ENCODE measurements around the gene DAPK1.

Gene DAPK1

GRCh38 chr9:87681271-87682061 is 183.8 kb downstream of the DAPK1 start:
- Histone ChIP-seq H3K27ac (ENCODE audit: low read depth, low read length) (no peak overlapping the region), H3K4me1 (ENCODE audit: control insufficient read depth, insufficient read depth, low read length) (peaks cover 19% of the 10 kb centered on the region), H3K27me3 (ENCODE audit: control insufficient read depth, insufficient read depth, low read length) (no peaks in the 10 kb centered on the region), H3K4me3 (ENCODE audit: low read length) (no peak overlapping the region), H3K9ac (ENCODE audit: low read length) (no peak overlapping the region), H3K36me3 (ENCODE audit: control insufficient read depth, insufficient read depth, low read length) (peaks cover 12% of the 10 kb centered on the region)

GRCh38 chr9:87682085-87682484 is 184.4 kb downstream of the DAPK1 start:
- no peak overlapping the region for H3K9ac ChIP-seq (ENCODE audit: low read length)
- H3K4me3 ChIP-seq (ENCODE audit: low read length): no peak overlapping the region
- H3K27me3 ChIP-seq (ENCODE audit: control insufficient read depth, insufficient read depth, low read length): no peaks in the 10 kb centered on the region
- peaks cover 14% of the 10 kb centered on the region for H3K4me1 ChIP-seq (ENCODE audit: control insufficient read depth, insufficient read depth, low read length)
- H3K36me3 ChIP-seq (ENCODE audit: control insufficient read depth, insufficient read depth, low read length): peaks cover 12% of the 10 kb centered on the region
- H3K27ac ChIP-seq (ENCODE audit: low read depth, low read length): no peak overlapping the region

DNA sequence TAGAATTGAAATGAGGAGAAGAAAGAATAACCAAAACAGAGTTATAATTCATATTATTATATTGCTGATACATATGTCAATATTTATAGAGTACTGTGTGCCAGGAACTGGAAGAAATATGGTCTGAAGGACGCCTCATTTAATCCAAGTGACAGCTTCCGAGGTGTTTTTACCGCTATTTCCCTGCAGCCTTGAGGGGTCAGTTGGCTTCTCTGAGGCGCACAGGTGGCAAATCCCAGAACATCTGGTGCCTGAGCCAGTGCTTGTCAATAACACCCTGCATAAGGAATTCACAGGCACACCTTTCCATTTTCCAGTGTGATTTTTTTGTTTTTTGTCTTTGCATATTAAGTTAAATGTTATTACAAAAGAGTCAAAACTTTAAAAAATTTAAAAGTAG is 185.0 kb downstream of the DAPK1 start:
- Histone ChIP-seq H3K4me1 (ENCODE audit: control insufficient read depth, insufficient read depth, low read length) (peaks cover 11% of the 10 kb centered on the region), H3K4me3 (ENCODE audit: low read length) (no peak overlapping the region), H3K36me3 (ENCODE audit: control insufficient read depth, insufficient read depth, low read length) (peaks cover 12% of the 10 kb centered on the region), H3K9ac (ENCODE audit: low read length) (no peak overlapping the region), H3K27me3 (ENCODE audit: control insufficient read depth, insufficient read depth, low read length) (no peaks in the 10 kb centered on the region), H3K27ac (ENCODE audit: low read depth, low read length) (no peak overlapping the region)

- Histone ChIP-seq H3K4me1 (ENCODE audit: control insufficient read depth, insufficient read depth, low read length) (peaks cover 11% of the 10 kb centered on the region), H3K27ac (ENCODE audit: low read depth, low read length) (no peak overlapping the region), H3K27me3 (ENCODE audit: control insufficient read depth, insufficient read depth, low read length) (no peaks in the 10 kb centered on the region), H3K36me3 (ENCODE audit: control insufficient read depth, insufficient read depth, low read length) (peaks cover 12% of the 10 kb centered on the region), H3K9ac (ENCODE audit: low read length) (no peak overlapping the region), H3K4me3 (ENCODE audit: low read length) (no peak overlapping the region)
Observed at GRCh38 chr9:87683751-87684626, 186.3 kb downstream of the DAPK1 start.

- peaks cover 12% of the 10 kb centered on the region for H3K36me3 ChIP-seq (ENCODE audit: control insufficient read depth, insufficient read depth, low read length)
- H3K9ac ChIP-seq (ENCODE audit: low read length): no peak overlapping the region
- no peak overlapping the region for H3K27ac ChIP-seq (ENCODE audit: low read depth, low read length)
- peaks cover 11% of the 10 kb centered on the region for H3K4me1 ChIP-seq (ENCODE audit: control insufficient read depth, insufficient read depth, low read length)
- no peak overlapping the region for H3K4me3 ChIP-seq (ENCODE audit: low read length)
- no peaks in the 10 kb centered on the region for H3K27me3 ChIP-seq (ENCODE audit: control insufficient read depth, insufficient read depth, low read length)
Observed at GRCh38 chr9:87684627-87685219, 187.1 kb downstream of the DAPK1 start.

DNA sequence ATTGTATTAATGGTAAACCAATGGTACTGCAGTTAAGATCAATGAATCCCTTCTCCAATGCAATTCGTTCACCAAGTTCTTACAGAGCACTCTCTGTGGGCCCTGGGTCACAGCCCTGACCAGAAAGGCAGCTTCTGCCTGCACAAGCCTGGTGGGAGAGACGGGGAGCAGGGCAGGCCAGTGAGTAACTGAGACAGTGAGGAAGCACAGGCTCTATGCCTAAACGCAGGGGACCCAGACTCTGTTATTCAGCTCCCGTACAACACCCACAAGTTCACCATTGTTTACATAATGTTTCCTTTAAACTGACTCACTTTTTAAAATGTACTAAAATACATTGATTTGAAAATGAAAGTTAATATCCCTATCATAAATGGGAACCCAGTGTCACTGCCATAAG is 187.8 kb downstream of the DAPK1 start:
- H3K36me3 ChIP-seq (ENCODE audit: control insufficient read depth, insufficient read depth, low read length): peaks cover 12% of the 10 kb centered on the region

DNA sequence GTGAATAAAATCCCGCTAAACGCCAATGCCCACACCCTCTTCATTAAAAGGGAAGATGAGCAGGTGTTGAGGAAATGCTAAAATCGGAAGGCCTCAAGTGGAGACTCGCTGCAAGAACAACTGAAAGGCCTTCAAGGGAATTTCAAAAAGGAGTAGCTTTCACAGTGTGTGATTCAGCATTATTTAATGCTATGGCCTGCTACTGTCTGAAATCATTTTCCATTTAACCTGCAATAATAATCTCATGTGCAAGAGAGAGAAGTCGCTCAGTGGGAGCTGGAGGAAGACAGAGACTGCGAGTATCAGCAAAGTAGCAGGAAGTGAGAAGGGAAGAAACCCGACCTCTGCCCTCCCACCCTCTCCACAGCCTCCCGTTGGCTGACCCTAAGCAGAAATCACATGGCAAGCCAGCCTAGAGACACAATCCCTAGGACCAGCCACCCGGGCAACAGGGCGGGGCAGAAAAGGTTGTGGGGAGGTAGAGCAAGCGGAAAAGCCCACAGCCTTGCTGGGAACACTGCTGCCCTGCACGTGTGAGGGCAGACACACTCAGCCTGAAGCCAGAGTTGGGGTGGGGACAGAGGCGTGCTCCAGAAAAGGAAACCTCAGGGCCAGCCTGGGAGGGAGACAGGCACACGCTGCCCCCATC is 188.3 kb downstream of the DAPK1 start:
- no peak overlapping the region for H3K9ac ChIP-seq (ENCODE audit: low read length)
- H3K36me3 ChIP-seq (ENCODE audit: control insufficient read depth, insufficient read depth, low read length): peaks cover 12% of the 10 kb centered on the region
- peak overlapping the region; percentile 57 for H3K27ac ChIP-seq (ENCODE audit: low read depth, low read length)

More for the DNA sequence above, 187.8 kb downstream of the DAPK1 start:
- H3K4me3 ChIP-seq (ENCODE audit: low read length): no peak overlapping the region
- H3K9ac ChIP-seq (ENCODE audit: low read length): no peak overlapping the region
- H3K4me1 ChIP-seq (ENCODE audit: control insufficient read depth, insufficient read depth, low read length): peaks cover 11% of the 10 kb centered on the region
- no peaks in the 10 kb centered on the region for H3K27me3 ChIP-seq (ENCODE audit: control insufficient read depth, insufficient read depth, low read length)
- H3K27ac ChIP-seq (ENCODE audit: low read depth, low read length): peak overlapping the region; percentile 60

DNA sequence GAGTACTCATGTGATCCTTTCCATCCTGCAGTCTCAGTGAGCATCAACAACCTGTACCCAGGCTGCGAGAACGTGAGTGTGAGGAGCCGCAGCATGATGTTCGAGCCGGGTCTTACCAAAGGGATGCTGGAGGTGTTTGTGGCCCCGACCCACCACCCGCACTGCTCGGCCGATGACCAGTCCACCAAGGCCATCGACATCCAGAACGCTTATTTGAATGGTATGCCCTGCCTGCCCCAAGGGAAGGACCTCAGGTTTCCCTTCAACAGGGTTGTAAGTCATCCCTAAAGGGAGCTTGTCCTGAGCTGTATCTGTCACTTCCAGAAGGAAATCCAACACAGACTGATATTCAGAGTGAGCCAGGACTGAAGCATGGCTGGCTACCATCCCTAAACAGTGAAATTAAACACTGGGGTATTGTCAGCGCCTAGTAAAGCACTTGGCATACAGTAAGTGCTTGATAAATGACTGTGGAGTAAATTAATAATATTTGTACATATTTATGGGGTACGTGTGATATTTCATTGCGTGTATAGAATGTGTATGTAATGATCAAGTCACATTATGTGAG is 188.9 kb downstream of the DAPK1 start:
- Histone ChIP-seq H3K36me3 (ENCODE audit: control insufficient read depth, insufficient read depth, low read length) (peaks cover 9% of the 10 kb centered on the region), H3K4me3 (ENCODE audit: low read length) (no peak overlapping the region), H3K27ac (ENCODE audit: low read depth, low read length) (peak overlapping the region; percentile 57), H3K4me1 (ENCODE audit: control insufficient read depth, insufficient read depth, low read length) (peaks cover 11% of the 10 kb centered on the region), H3K27me3 (ENCODE audit: control insufficient read depth, insufficient read depth, low read length) (no peaks in the 10 kb centered on the region), H3K9ac (ENCODE audit: low read length) (no peak overlapping the region)

More for the DNA sequence above, 188.3 kb downstream of the DAPK1 start:
- H3K4me3 ChIP-seq (ENCODE audit: low read length): no peak overlapping the region
- H3K27me3 ChIP-seq (ENCODE audit: control insufficient read depth, insufficient read depth, low read length): no peaks in the 10 kb centered on the region
- H3K4me1 ChIP-seq (ENCODE audit: control insufficient read depth, insufficient read depth, low read length): peaks cover 11% of the 10 kb centered on the region

- Histone ChIP-seq H3K4me1 (ENCODE audit: control insufficient read depth, insufficient read depth, low read length) (peaks cover 11% of the 10 kb centered on the region), H3K36me3 (ENCODE audit: control insufficient read depth, insufficient read depth, low read length) (peaks cover 3% of the 10 kb centered on the region), H3K4me3 (ENCODE audit: low read length) (no peak overlapping the region), H3K27ac (ENCODE audit: low read depth, low read length) (peak overlapping the region; percentile 57), H3K9ac (ENCODE audit: low read length) (no peak overlapping the region), H3K27me3 (ENCODE audit: control insufficient read depth, insufficient read depth, low read length) (no peaks in the 10 kb centered on the region)
Observed at GRCh38 chr9:87687207-87687606, 189.5 kb downstream of the DAPK1 start.

DNA sequence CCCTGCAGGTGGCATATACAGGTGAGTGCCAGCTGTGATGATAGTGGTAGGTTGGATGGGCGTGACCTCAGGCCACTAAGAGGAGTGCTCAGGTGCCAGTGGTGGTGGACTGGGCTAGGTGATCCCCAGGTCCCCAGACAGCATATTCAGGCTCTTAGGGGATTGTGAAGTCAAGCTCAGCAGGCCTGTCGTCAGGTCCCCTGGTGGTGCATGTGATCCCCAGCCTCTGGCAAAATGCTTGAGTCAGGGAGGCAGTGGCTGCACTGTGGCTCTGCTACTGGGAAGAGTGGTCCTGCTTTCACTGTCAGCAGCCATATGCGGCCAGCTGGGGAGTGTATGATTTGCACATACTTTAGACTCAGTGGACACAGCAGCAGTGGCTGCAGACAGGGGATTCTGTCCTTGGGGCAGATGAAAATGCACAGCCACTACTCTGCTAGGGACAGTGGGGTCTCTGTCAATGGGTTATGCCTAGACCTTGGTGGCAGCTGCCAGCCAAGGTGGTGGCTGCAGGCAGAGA is 196.6 kb downstream of the DAPK1 start:
- H3K27me3 ChIP-seq (ENCODE audit: control insufficient read depth, insufficient read depth, low read length): no peaks in the 10 kb centered on the region
- no peak overlapping the region for H3K27ac ChIP-seq (ENCODE audit: low read depth, low read length)
- peaks cover 11% of the 10 kb centered on the region for H3K36me3 ChIP-seq (ENCODE audit: control insufficient read depth, insufficient read depth, low read length)
- no peak overlapping the region for H3K9ac ChIP-seq (ENCODE audit: low read length)
- H3K4me3 ChIP-seq (ENCODE audit: low read length): no peak overlapping the region
- no peaks in the 10 kb centered on the region for H3K4me1 ChIP-seq (ENCODE audit: control insufficient read depth, insufficient read depth, low read length)

DNA sequence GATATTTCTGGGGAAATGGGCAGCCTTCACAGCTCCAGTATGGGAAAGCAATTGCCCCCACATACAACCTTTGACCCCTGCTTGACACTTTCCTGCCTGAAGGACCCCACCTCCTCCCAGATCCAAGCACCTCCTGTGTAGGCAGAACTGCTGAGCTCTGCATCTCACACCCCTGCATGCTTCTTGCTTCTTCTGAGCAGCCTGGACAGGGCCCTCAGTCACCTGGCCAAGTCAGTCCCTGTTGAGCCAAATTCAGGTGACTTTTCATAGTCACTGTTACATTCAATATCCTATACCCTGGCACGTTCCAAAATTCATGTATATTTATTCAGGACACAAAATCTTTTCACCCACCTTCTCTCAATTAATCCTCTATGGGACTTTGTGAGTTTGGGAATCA is 197.9 kb downstream of the DAPK1 start:
- no peak overlapping the region for H3K9ac ChIP-seq (ENCODE audit: low read length)
- no peaks in the 10 kb centered on the region for H3K27me3 ChIP-seq (ENCODE audit: control insufficient read depth, insufficient read depth, low read length)
- H3K4me3 ChIP-seq (ENCODE audit: low read length): no peak overlapping the region
- H3K36me3 ChIP-seq (ENCODE audit: control insufficient read depth, insufficient read depth, low read length): peaks cover 15% of the 10 kb centered on the region
- H3K4me1 ChIP-seq (ENCODE audit: control insufficient read depth, insufficient read depth, low read length): no peaks in the 10 kb centered on the region
- no peak overlapping the region for H3K27ac ChIP-seq (ENCODE audit: low read depth, low read length)
